A549 (cell line): Measurements from ENCODE around the gene PON2. TPM values are rescaled to one million over a fixed set of nuclear protein-coding genes. Genes with fewer than 3 reads are reported as not detected.

Source experiments
- ATAC-seq, 2 experiments: fragments of 200-7000 bp in 1 of 2; fragments of >200 bp in 1 of 2; cut with Nextera tagmentation in 1 of 2; cut with Tn5 transposase in 1 of 2; 3 replicates each; pipeline versions ENCODE4 v1.8.0 to v1.9.1; 2018 to 2020; ENCODE audit warnings: mild to moderate bottlenecking in 1 of 2, moderate library complexity in 1 of 2
- CTCF ChIA-PET: fragments of 300-600 bp; sonication (Branson Sonifier 250); formaldehyde crosslinking; extraction: SDS; loops from one replicate; lab custom pipeline; 2021; ENCODE audit warnings: antibody characterized with exemption, inconsistent platforms; lab: Yijun Ruan, JAX
- POLR2A ChIA-PET: fragments of 350-600 bp; formaldehyde crosslinking; extraction: SDS; loops from one replicate; lab custom pipeline; 2021; ENCODE audit warnings: antibody characterized with exemption, inconsistent platforms; lab: Yijun Ruan, JAX
- DNase-seq, 2 experiments: peaks; one replicate each; pipeline versions ENCODE4 v3.0.0 to v3.0.0-alpha.2; 2011 to 2016; ENCODE audit warnings: low read depth in 1 of 2, low spot score in 1 of 2
- FAIRE-seq: peaks from 2 replicates; lab custom pipeline; 2011; peaks lifted over from hg19 to GRCh38; lab: Jason Lieb, UNC
- H3K27ac ChIP-seq, 2 experiments: fragments of >200 bp; sonication (Bioruptor Twin); formaldehyde crosslinking; 3 replicates each; pipeline ENCODE4 v1.5.1; 2016 to 2017
- H3K4me1 ChIP-seq: fragments of >200 bp; sonication (Bioruptor Twin); formaldehyde crosslinking; 3 replicates; pipeline ENCODE4 v1.6.1; 2016
- H3K4me2 ChIP-seq: fragments of >200 bp; sonication (Bioruptor Twin); formaldehyde crosslinking; 3 replicates; pipeline ENCODE4 v1.6.1; 2016
- H3K4me3 ChIP-seq: fragments of >200 bp; sonication (Bioruptor Twin); formaldehyde crosslinking; 3 replicates; pipeline ENCODE4 v1.5.1; 2016
- H3K9me3 ChIP-seq: fragments of >200 bp; sonication (Bioruptor Twin); formaldehyde crosslinking; 3 replicates; pipeline ENCODE4 v1.6.1; 2016
- BCL3 ChIP-seq: fragments of >200 bp; sonication (Bioruptor Twin); formaldehyde crosslinking; IDR thresholded peaks from 3 replicates; pipeline ENCODE4 v1.6.1; 2016
- BHLHE40 ChIP-seq: IDR thresholded peaks from 2 replicates; pipeline ENCODE4 v1.6.1; 2012; ENCODE audit warnings: low read depth, low read length, inconsistent platforms
- ESRRA ChIP-seq: fragments of 150-350 bp; IDR thresholded peaks from 2 replicates; pipeline ENCODE4 v1.6.1; 2014; ENCODE audit warnings: mild to moderate bottlenecking, low read length, borderline replicate concordance
- FOSB ChIP-seq: fragments of 250-450 bp; sonication (Bioruptor Pico); IDR thresholded peaks from 2 replicates; pipeline ENCODE4 v1.5.0; 2020; ENCODE audit warnings: mild to moderate bottlenecking, moderate library complexity
- FOSL2 ChIP-seq, 2 experiments: fragments of 450-650 bp in 1 of 2; fragments of >200 bp in 1 of 2; sonication (Bioruptor Twin) in 1 of 2; formaldehyde crosslinking; IDR thresholded peaks; 2 replicates each; pipeline versions ENCODE4 v1.5.0 to v1.6.1; 2016 to 2020; ENCODE audit warnings: mild to moderate bottlenecking in 1 of 2, moderate library complexity in 1 of 2
- GATA3 ChIP-seq: IDR thresholded peaks from 2 replicates; pipeline ENCODE4 v1.6.1; 2012; ENCODE audit warnings: borderline replicate concordance
- HOXA7 ChIP-seq: fragments of 250-450 bp; sonication (Bioruptor Pico); IDR thresholded peaks from 2 replicates; pipeline ENCODE4 v1.5.0; 2020; ENCODE audit warnings: mild to moderate bottlenecking, moderate library complexity
- HOXB5 ChIP-seq: fragments of 250-450 bp; sonication (Bioruptor Pico); IDR thresholded peaks from 2 replicates; pipeline ENCODE4 v1.5.0; 2020; ENCODE audit warnings: mild to moderate bottlenecking, moderate library complexity
- JUN ChIP-seq, 2 experiments: fragments of >200 bp; sonication (Bioruptor Twin); formaldehyde crosslinking; IDR thresholded peaks; 2 replicates in 1 of 2; 3 replicates in 1 of 2; pipeline ENCODE4 v1.6.1; 2016 to 2017
- JUNB ChIP-seq: fragments of >200 bp; sonication (Bioruptor Twin); formaldehyde crosslinking; IDR thresholded peaks from 2 replicates; pipeline ENCODE4 v1.6.1; 2016
- MAFK ChIP-seq: fragments of 450-650 bp; IDR thresholded peaks from 2 replicates; pipeline ENCODE4 v1.6.1; 2014; ENCODE audit not compliant: partially characterized antibody
- NR3C1 ChIP-seq: fragments of >200 bp; sonication (Bioruptor Twin); formaldehyde crosslinking; IDR thresholded peaks from 3 replicates; pipeline ENCODE4 v1.6.1; 2017
- POLR2AphosphoS2 ChIP-seq: conservative IDR thresholded peaks from 2 replicates; pipeline ENCODE4 v1.6.1; 2012; ENCODE audit warnings: low read length, improper control_type of control experiment, inconsistent platforms
- RARB ChIP-seq: fragments of 250-450 bp; sonication (Bioruptor Pico); IDR thresholded peaks from 2 replicates; pipeline ENCODE4 v1.8.0; 2021; ENCODE audit warnings: mild to moderate bottlenecking, moderate library complexity
- RCOR1 ChIP-seq: fragments of 150-350 bp; IDR thresholded peaks from 2 replicates; pipeline ENCODE4 v1.6.1; 2014; ENCODE audit warnings: antibody characterized with exemption, low read length, low read depth
- SMC3 ChIP-seq: fragments of >200 bp; sonication (Bioruptor Twin); formaldehyde crosslinking; IDR thresholded peaks from 3 replicates; pipeline ENCODE4 v1.6.1; 2018; ENCODE audit warnings: inconsistent platforms
- ZSCAN20 ChIP-seq: fragments of 250-450 bp; sonication (Bioruptor Pico); IDR thresholded peaks from 2 replicates; pipeline ENCODE4 v1.8.0; 2022; ENCODE audit warnings: mild to moderate bottlenecking, moderate library complexity
- WGBS: methylation state at CpG from one replicate; pipeline ENCODE4 v1.1.6; 2017; ENCODE audit errors: missing lambda C conversion rate; 5-methylcytosine and 5-hydroxymethylcytosine counted together
- polyA plus RNA-seq, 4 experiments: library from polyadenylated mRNA; depleted of rRNA in 3 of 4; stranded (reverse); fragments of >200 nt; fragmentation: RNase III in 1 of 4; extraction: RNeasy Plus Mini Kit Qiagen cat#74134 plus additional on column Dnase treatment in 1 of 4; gene quantifications; 2 replicates in 3 of 4; 3 replicates in 1 of 4; pipeline ENCODE4 v1.2.3, GENCODE V29; 2011 to 2017
- TF ChIP-seq, protein P1 (sequence below): IDR thresholded peaks from 2 replicates; pipeline ENCODE4 v1.6.1; 2012; ENCODE audit warnings: low read depth, borderline replicate concordance
- TF ChIP-seq, protein P2 (sequence below): fragments of 150-350 bp; IDR thresholded peaks from 2 replicates; pipeline ENCODE4 v1.6.1; 2014; ENCODE audit warnings: low read depth, mild to moderate bottlenecking, low read length

Gene PON2
- polyA plus RNA-seq, 2 of the 4 experiments (the other 2 are of a cell fraction): 395 to 829 TPM

DNA sequence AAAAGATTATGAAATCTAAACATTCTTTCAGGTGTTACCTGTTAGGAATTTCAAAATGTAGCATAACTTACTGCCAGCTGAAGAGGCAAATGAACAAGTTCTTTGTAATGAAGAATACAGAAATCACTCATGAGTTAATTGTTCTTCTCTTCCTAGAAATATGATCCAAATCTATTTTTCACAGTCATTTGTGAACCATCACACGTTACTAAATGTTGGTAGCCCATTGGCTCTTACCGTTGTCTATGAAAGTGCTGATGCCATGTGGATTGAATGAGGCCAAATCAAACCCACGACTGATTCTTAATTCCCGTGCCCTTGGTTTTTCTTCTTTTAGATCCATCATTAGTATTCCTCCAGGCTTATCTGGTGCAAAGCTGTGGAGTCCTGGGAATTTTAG lies 22.8 kb downstream of the PON2 start:
- 83% methylated on average over 4 of the region's 4 CpGs for WGBS
- no peak for ATAC-seq
- peaks cover 86% of the 10 kb centered on the region for H3K4me1 ChIP-seq
- DNase-seq: no peak
- H3K4me2 ChIP-seq: no peak overlapping the region
- peak overlapping the region in 1 of 2 experiments; percentile 77; a peak in 3 of 6 replicates for H3K27ac ChIP-seq
- FAIRE-seq: peak; percentile 7
- POLR2A ChIA-PET: interaction anchor here (1.0 to 1.8 kb wide), 3 partner anchors 10 to 23 kb away, joined by 3 to 11 read pairs (median 7); partner anchors contain the start of gene PON2
- TF ChIP-seq RCOR1: no peak
- peak; percentile 31 for TF ChIP-seq MAFK
- no peaks in the 10 kb centered on the region for H3K9me3 ChIP-seq
- H3K4me3 ChIP-seq: no peak overlapping the region
- CTCF ChIA-PET: interaction anchor here (1.4 to 4.1 kb wide), 4 partner anchors 13 to 274 kb away, joined by 4 to 37 read pairs (median 18); partner anchors contain the start of gene PON3

DNA sequence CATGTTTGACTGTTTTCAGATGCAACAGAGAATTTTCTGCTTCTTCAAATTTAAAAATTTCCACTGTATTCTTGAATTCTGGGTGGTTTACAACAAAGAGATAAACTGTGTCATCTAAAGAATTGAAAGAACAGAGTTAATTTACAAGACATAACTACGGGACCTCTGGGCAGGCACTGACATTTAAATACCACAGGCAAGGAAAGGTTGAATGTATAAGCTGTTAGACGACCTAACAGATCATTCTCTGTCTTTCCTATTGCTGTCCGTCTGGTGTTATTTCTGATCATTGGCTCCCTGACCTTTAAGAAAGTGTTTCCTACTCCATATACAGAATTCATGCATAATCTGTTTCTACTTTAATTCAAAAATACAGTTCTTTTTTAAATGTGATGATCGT lies 23.2 kb downstream of the PON2 start:
- WGBS: 57% methylated on average over 4 of the region's 4 CpGs
- no peaks in the 10 kb centered on the region for H3K9me3 ChIP-seq
- ChIA-PET POLR2A (interaction anchor here (1.0 to 1.8 kb wide), 4 partner anchors 10 to 65 kb away, joined by 3 to 7 read pairs (median 4); partner anchors contain the start of gene PON2), CTCF (interaction anchor here (1.4 to 4.1 kb wide), 4 partner anchors 13 to 275 kb away, joined by 4 to 37 read pairs (median 18); partner anchors contain the start of gene PON3)
- no peak for FAIRE-seq
- DNase-seq: no peak
- H3K4me2 ChIP-seq: peak overlapping the region; percentile 21
- peak overlapping the region; percentile 0 to 63; a peak in 3 of 6 replicates for H3K27ac ChIP-seq
- TF ChIP-seq, protein P1, sequence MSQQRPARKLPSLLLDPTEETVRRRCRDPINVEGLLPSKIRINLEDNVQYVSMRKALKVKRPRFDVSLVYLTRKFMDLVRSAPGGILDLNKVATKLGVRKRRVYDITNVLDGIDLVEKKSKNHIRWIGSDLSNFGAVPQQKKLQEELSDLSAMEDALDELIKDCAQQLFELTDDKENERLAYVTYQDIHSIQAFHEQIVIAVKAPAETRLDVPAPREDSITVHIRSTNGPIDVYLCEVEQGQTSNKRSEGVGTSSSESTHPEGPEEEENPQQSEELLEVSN: no peak
- TF ChIP-seq POLR2AphosphoS2 (no peak), HOXB5 (no peak), SMC3 (no peak), NR3C1 (no peak), ESRRA (no peak), RARB (CRISPR knock-in tag) (no peak), BHLHE40 (no peak), JUNB (no peak), JUN (IDR thresholded peaks at IDR 0.05) (no peak), FOSB (CRISPR knock-in tag) (no peak), GATA3 (no peak), BCL3 (no peak), FOSL2 (IDR thresholded peaks at IDR 0.05) (no peak), FOSL2 (CRISPR knock-in tag; IDR thresholded peaks at IDR 0.05) (no peak), ZSCAN20 (no peak)
- TF ChIP-seq, protein P2, sequence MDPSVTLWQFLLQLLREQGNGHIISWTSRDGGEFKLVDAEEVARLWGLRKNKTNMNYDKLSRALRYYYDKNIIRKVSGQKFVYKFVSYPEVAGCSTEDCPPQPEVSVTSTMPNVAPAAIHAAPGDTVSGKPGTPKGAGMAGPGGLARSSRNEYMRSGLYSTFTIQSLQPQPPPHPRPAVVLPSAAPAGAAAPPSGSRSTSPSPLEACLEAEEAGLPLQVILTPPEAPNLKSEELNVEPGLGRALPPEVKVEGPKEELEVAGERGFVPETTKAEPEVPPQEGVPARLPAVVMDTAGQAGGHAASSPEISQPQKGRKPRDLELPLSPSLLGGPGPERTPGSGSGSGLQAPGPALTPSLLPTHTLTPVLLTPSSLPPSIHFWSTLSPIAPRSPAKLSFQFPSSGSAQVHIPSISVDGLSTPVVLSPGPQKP: no peak
- peak in 1 of 2 experiments; percentile 17; a peak in 1 of 6 replicates for ATAC-seq
- H3K4me3 ChIP-seq: no peak overlapping the region
- peaks cover 86% of the 10 kb centered on the region for H3K4me1 ChIP-seq

DNA sequence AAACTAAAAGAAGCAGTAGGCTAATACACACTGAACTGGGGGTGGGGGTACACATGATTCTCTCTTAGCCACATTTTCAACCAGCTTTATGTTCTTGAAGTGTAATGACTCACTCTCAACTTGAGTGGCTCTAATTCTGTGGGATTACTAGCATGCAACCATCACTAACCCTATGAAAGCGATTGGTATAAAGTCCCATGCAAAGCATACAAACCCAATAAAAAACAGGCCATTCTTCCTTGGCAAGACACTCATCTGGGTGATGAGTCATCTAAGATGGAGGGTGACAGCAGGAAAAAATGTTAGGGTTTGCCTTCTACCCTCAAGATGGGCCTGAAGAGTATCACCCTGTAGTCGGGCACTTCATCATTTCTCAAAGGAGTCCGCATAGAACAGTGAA lies 23.8 kb downstream of the PON2 start:
- Histone ChIP-seq H3K9me3 (no peaks in the 10 kb centered on the region), H3K4me2 (peak overlapping the region; percentile 21), H3K4me3 (no peak overlapping the region), H3K27ac (peak overlapping the region; percentile 0 to 63; a peak in 4 of 6 replicates), H3K4me1 (peaks cover 86% of the 10 kb centered on the region)
- no peak for TF ChIP-seq HOXA7 (CRISPR knock-in tag)
- TF ChIP-seq FOSL2 (IDR thresholded peaks at IDR 0.05): no peak; the same call in 1 of the 2 replicates
- TF ChIP-seq FOSL2 (CRISPR knock-in tag; IDR thresholded peaks at IDR 0.05): peak; percentile 89
- POLR2A ChIA-PET: interaction anchor here (1.0 to 1.8 kb wide), 5 partner anchors 9 to 66 kb away, joined by 3 to 7 read pairs (median 4); partner anchors contain the start of genes PON2 and PON3
- 68% methylated on average over 3 of the region's 3 CpGs for WGBS
- DNase-seq (peak in 1 of 2 experiments; percentile 57), FAIRE-seq (no peak), ATAC-seq (peak; percentile 60 to 63)
- CTCF ChIA-PET: interaction anchor here (1.0 to 4.1 kb wide), 5 partner anchors 12 to 275 kb away, joined by 3 to 37 read pairs (median 8); partner anchors contain the start of gene PON3
